Prostate gland (tissue), 2 donors: ENCODE measurements around the gene GPR75.

ENCODE experiments used
- CTCF ChIP-seq, 4 experiments: fragments of 200-600 bp in 2 of 4; fragments of 450-650 bp in 2 of 4; sonication (generic) in 2 of 4; IDR thresholded peaks; 1 replicate in 3 of 4; 2 replicates in 1 of 4; pipeline ENCODE4 v1.5.1; 2016 to 2019; ENCODE audit warnings: antibody characterized with exemption in 4 of 4, mild to moderate bottlenecking in 2 of 4, moderate library complexity in 2 of 4
- POLR2A ChIP-seq: fragments of 450-650 bp; IDR thresholded peaks from one replicate; pipeline ENCODE4 v1.6.1; 2016; ENCODE audit warnings: antibody characterized with exemption, mild to moderate bottlenecking
- POLR2AphosphoS5 ChIP-seq: sonication (generic); formaldehyde crosslinking; IDR thresholded peaks from one replicate; pipeline ENCODE4 v1.6.1; 2017; ENCODE audit warnings: antibody characterized with exemption

- TF ChIP-seq CTCF (IDR thresholded peaks at IDR 0.05), result no peak
- no peak for TF ChIP-seq POLR2A
- TF ChIP-seq POLR2AphosphoS5, result no peak
Measured at GRCh38 chr2:53861824-53862223, 2.1 kb upstream of the GPR75 start.
